ENCODE data around the gene C19orf47. TPM values are rescaled to one million over a fixed set of nuclear protein-coding genes. Genes with fewer than 3 reads are reported as not detected.

The C19orf47 gene
- total RNA-seq, 2 donors from 2014 or later, result 20.8 to 27.3 TPM

DNA sequence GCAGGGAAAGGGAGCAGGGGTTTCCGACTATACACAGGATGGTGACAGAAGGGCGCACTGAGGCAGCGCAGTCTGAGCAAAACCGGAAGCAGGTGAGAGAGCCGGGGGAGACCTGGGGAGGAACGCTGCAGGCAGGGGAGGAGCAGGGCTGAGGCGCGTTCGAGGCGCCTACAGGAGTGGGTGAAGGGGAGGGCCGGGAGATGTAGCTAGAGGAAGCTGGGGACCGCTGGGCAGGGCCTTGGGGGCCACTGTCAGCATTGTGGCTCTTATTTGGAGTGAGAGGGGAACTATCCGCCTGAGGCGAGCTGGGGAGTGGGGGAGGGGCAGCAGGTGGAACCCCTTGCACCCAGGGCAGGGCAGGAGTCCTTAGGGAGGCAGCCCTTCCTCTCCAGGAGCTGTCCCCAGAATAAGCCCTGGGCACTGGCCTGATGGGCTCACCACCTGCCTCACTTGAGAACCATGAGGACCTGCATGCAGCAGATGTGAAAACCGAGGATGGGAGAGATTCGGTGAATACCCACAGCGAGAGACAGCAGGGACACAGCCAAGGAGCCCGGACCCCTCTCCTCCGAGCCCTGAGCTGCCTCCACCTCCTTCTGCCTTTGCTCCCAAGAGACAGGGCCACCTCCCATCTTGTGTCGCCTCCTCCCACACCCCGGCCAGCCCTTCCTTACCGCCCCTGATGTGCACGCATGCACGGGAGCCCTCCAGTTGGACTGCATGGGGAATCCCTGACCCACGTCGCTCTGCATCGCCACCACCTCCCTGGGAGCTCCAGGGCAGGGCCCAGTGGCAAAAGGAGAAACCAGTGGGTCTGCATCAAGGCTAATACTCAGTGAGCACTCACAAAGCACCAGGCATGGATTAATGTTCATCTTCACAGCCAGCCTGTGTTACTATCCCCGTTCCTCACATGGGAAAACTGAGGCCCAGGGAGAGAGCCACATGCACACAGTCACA is 73.3 kb downstream of the C19orf47 start:
- H3K36me3 ChIP-seq, result no peaks in the 10 kb centered on the region
- H3K4me3 ChIP-seq, result no peak overlapping the region
- H3K9me3 ChIP-seq, result no peaks in the 10 kb centered on the region
- peaks cover 22% of the 10 kb centered on the region for H3K4me1 ChIP-seq (replicated peaks)
- WGBS, result 66% methylated on average over 28 of the region's 28 CpGs
- TF ChIP-seq, protein P1, sequence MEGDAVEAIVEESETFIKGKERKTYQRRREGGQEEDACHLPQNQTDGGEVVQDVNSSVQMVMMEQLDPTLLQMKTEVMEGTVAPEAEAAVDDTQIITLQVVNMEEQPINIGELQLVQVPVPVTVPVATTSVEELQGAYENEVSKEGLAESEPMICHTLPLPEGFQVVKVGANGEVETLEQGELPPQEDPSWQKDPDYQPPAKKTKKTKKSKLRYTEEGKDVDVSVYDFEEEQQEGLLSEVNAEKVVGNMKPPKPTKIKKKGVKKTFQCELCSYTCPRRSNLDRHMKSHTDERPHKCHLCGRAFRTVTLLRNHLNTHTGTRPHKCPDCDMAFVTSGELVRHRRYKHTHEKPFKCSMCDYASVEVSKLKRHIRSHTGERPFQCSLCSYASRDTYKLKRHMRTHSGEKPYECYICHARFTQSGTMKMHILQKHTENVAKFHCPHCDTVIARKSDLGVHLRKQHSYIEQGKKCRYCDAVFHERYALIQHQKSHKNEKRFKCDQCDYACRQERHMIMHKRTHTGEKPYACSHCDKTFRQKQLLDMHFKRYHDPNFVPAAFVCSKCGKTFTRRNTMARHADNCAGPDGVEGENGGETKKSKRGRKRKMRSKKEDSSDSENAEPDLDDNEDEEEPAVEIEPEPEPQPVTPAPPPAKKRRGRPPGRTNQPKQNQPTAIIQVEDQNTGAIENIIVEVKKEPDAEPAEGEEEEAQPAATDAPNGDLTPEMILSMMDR (IDR thresholded peaks at IDR 0.05), result no peak
- no peak for TF ChIP-seq POLR2A (IDR thresholded peaks at IDR 0.05)
- no peak for TF ChIP-seq POLR2AphosphoS5 (IDR thresholded peaks at IDR 0.05)
- no peak overlapping the region for H3K27ac ChIP-seq
- no peaks in the 10 kb centered on the region for H3K27me3 ChIP-seq (replicated peaks; ENCODE audit: insufficient read depth)
- DNase-seq (ENCODE audit: low spot score), result no peak
- intact Hi-C loops (cut with DNase I), result no loop called here

DNA sequence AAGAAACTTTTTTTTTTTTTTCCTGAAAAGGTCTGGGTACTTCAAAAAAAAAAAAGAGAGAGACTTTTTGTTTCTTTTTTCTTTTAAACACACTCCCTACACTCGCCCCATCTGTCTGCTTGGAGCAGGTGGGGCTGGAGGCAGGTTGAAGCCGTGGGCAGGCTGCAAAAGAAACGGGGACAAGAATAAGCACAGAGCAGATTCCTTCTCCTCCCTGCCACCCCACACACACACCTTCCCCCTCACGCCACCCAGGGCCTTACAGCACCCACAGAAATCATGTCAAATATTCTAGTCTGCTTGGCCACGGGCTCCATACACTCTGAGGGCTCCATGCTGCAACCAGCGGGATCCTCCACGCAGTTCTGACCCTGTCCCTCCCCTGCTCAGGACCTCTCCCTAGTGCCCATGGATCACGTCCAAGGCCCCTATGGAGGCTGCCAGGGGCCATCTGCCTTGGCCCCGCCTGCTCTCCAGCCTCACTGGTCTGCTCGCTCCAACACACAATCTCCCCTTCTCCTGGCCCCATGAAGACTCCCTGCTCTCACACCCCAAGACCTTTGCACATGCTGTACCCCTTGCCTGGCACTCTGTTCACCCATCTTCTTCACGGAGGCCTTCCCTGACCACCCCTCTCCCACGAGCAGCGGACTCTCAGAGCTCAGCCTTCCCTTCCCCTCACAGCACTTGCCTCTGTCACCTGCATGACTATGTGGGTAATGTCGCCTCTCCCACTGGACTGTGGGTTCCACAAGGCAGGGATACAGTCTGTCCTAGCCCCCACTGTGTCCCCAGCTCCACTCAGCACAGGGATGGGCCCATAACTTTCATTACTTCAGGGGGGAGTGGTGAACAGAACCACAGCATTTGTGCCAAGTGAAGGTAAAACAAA is 74.5 kb downstream of the C19orf47 start:
- H3K27me3 ChIP-seq (replicated peaks; ENCODE audit: insufficient read depth), result no peaks in the 10 kb centered on the region
- DNase-seq (ENCODE audit: low spot score), result no peak
- H3K9me3 ChIP-seq, result no peaks in the 10 kb centered on the region
- intact Hi-C loops (cut with DNase I), result no loop called here
- 54% methylated on average over 14 of the region's 14 CpGs for WGBS
- TF ChIP-seq, protein P1 (IDR thresholded peaks at IDR 0.05), result no peak
- no peak for TF ChIP-seq POLR2A (IDR thresholded peaks at IDR 0.05)
- no peak for TF ChIP-seq POLR2AphosphoS5 (IDR thresholded peaks at IDR 0.05)
- no peak overlapping the region for H3K4me3 ChIP-seq
- peaks cover 17% of the 10 kb centered on the region for H3K4me1 ChIP-seq (replicated peaks)
- no peak overlapping the region for H3K27ac ChIP-seq
- H3K36me3 ChIP-seq, result no peaks in the 10 kb centered on the region

DNA sequence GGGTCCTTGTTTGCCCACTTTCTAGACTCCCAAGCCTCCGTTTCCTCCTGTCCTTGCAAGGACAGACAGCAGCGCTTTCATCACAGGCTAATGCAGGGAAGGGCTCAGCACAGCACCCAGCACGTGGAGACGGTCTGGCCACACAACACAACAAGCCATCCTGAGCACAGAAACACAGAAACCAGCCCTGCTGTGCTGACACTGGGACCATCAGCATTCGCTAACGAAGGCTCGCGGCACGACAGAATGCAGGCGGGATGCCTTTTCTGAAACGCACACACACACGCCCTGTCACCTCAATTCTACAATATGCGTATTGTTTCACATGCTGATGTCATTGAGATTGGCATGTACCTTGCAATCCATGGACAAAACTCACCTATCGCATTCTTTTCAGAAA is 75.9 kb downstream of the C19orf47 start:
- intact Hi-C loops (cut with DNase I), result no loop called here
- Histone ChIP-seq H3K4me1 (replicated peaks) (peaks cover 13% of the 10 kb centered on the region), H3K36me3 (no peaks in the 10 kb centered on the region), H3K27ac (no peak overlapping the region), H3K27me3 (replicated peaks; ENCODE audit: insufficient read depth) (no peaks in the 10 kb centered on the region), H3K4me3 (no peak overlapping the region), H3K9me3 (no peaks in the 10 kb centered on the region)
- whole genome bisulfite sequencing, result 91% methylated on average over 14 of the region's 14 CpGs
- DNase-seq (ENCODE audit: low spot score), result no peak
- TF ChIP-seq POLR2A (IDR thresholded peaks at IDR 0.05) (no peak), POLR2AphosphoS5 (IDR thresholded peaks at IDR 0.05) (no peak)
- TF ChIP-seq, protein P1 (IDR thresholded peaks at IDR 0.05), result no peak

DNA sequence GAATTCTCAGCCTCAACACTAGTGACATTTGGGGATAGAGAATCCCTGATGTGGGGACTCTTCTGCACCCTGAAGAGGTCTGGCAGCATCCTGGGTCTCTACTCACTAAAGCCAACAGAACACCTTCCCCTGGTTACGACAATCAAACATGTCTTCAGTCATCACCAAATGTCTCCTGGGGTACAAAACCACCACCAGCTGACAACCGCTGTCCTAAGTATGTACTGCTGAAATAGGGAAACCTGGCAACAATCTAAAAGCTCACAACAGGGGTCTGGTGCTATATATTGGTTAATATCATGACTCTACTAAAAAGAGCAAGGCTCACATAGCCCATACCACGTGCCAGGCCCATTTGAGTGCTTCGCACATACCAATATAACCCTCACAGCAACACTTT is 76.5 kb downstream of the C19orf47 start:
- no peaks in the 10 kb centered on the region for H3K27me3 ChIP-seq (replicated peaks; ENCODE audit: insufficient read depth)
- no peak for DNase-seq (ENCODE audit: low spot score)
- intact Hi-C loops (cut with DNase I), result no loop called here
- H3K4me3 ChIP-seq, result no peak overlapping the region
- H3K27ac ChIP-seq, result no peak overlapping the region
- WGBS, result 87% methylated on average over 4 of the region's 4 CpGs
- no peaks in the 10 kb centered on the region for H3K36me3 ChIP-seq
- TF ChIP-seq, protein P1 (IDR thresholded peaks at IDR 0.05), result no peak
- TF ChIP-seq POLR2A (IDR thresholded peaks at IDR 0.05), result no peak
- TF ChIP-seq POLR2AphosphoS5 (IDR thresholded peaks at IDR 0.05), result no peak
- peaks cover 14% of the 10 kb centered on the region for H3K4me1 ChIP-seq (replicated peaks)
- no peaks in the 10 kb centered on the region for H3K9me3 ChIP-seq
